Astrocyte (in vitro differentiated cells and primary cell): ENCODE data around the gene FCMR. TPM values are rescaled to one million over a fixed set of nuclear protein-coding genes. Genes with fewer than 3 reads are reported as not detected.

Experiments
- DNase-seq: peaks from one replicate; pipeline ENCODE4 v3.0.0-alpha.2; 2010; ENCODE audit warnings: low read depth
- FAIRE-seq: peaks from 2 replicates; lab custom pipeline; 2011; peaks lifted over from hg19 to GRCh38; lab: Jason Lieb, UNC
- H2AFZ ChIP-seq: 2 replicates; pipeline ENCODE4 v1.6.0; 2012; ENCODE audit warnings: low read depth, low read length, inconsistent platforms
- H3K27ac ChIP-seq: 2 replicates; pipeline ENCODE4 v1.5.1; 2011; ENCODE audit warnings: low read depth, low read length, inconsistent platforms
- H3K27me3 ChIP-seq: 2 replicates; pipeline ENCODE4 v1.6.0; 2011; ENCODE audit warnings: low read length, inconsistent platforms; ENCODE audit not compliant: insufficient read depth
- H3K36me3 ChIP-seq: 2 replicates; pipeline ENCODE4 v1.5.1; 2011; ENCODE audit warnings: low read length, inconsistent platforms; ENCODE audit not compliant: insufficient read depth
- H3K4me1 ChIP-seq: 2 replicates; pipeline ENCODE4 v1.5.1; 2011; ENCODE audit warnings: low read length, inconsistent platforms; ENCODE audit not compliant: insufficient read depth
- H3K4me2 ChIP-seq: 2 replicates; pipeline ENCODE4 v1.6.0; 2012; ENCODE audit warnings: low read length, inconsistent platforms
- H3K4me3 ChIP-seq: 2 replicates; pipeline ENCODE4 v1.5.1; 2011; ENCODE audit warnings: low read depth, mild to moderate bottlenecking, low read length, inconsistent platforms; ENCODE audit not compliant: insufficient read depth
- H3K79me2 ChIP-seq: 2 replicates; pipeline ENCODE4 v1.6.0; 2012; ENCODE audit warnings: mild to moderate bottlenecking, low read length, inconsistent platforms; ENCODE audit not compliant: insufficient read depth
- H3K9ac ChIP-seq: 2 replicates; pipeline ENCODE4 v1.6.0; 2012; ENCODE audit warnings: mild to moderate bottlenecking, low read length, inconsistent platforms
- H3K9me3 ChIP-seq: 2 replicates; pipeline ENCODE4 v1.5.1; 2012; ENCODE audit warnings: low read depth, mild to moderate bottlenecking, low read length, inconsistent platforms; ENCODE audit not compliant: insufficient read depth
- H4K20me1 ChIP-seq: 2 replicates; pipeline ENCODE4 v1.6.0; 2012; ENCODE audit warnings: low read length, inconsistent platforms; ENCODE audit not compliant: insufficient read depth
- H3K27ac Mint-ChIP-seq: one replicate; pipeline ENCODE4 v1.8.0; 2021; ENCODE audit warnings: mild to moderate bottlenecking, mixed read lengths; ENCODE audit not compliant: unreplicated experiment
- H3K27me3 Mint-ChIP-seq: one replicate; pipeline ENCODE4 v1.8.0; 2021; ENCODE audit warnings: low read depth, mixed read lengths; ENCODE audit not compliant: unreplicated experiment
- H3K36me3 Mint-ChIP-seq: one replicate; pipeline ENCODE4 v1.8.0; 2021; ENCODE audit warnings: low read depth, mixed read lengths; ENCODE audit not compliant: unreplicated experiment
- H3K4me1 Mint-ChIP-seq: one replicate; pipeline ENCODE4 v1.8.0; 2021; ENCODE audit warnings: low read depth, mixed read lengths; ENCODE audit not compliant: unreplicated experiment
- H3K4me3 Mint-ChIP-seq: one replicate; pipeline ENCODE4 v1.8.0; 2021; ENCODE audit warnings: mild to moderate bottlenecking, moderate library complexity, mixed read lengths; ENCODE audit not compliant: unreplicated experiment
- H3K9me3 Mint-ChIP-seq: one replicate; pipeline ENCODE4 v1.8.0; 2021; ENCODE audit warnings: mild to moderate bottlenecking, mixed read lengths; ENCODE audit not compliant: unreplicated experiment
- CTCF ChIP-seq: IDR thresholded peaks from 2 replicates; pipeline ENCODE4 v1.5.1; 2011; ENCODE audit warnings: low read depth, mild to moderate bottlenecking, inconsistent platforms, low read length, moderate library complexity; ENCODE audit not compliant: insufficient read depth
- EZH2 ChIP-seq: IDR thresholded peaks from 2 replicates; pipeline ENCODE4 v1.6.1; 2012; ENCODE audit warnings: mild to moderate bottlenecking, low read length, inconsistent platforms; ENCODE audit not compliant: insufficient read depth
- total RNA-seq: library from RNA; stranded (reverse); gene quantifications from 2 replicates; pipeline ENCODE4 v1.2.1, GENCODE V29; 2021

FCMR gene
- total RNA-seq, 1 donor from 2014 or later: 0.73 TPM

GRCh38 chr1:206868264-206868663 is 53.5 kb downstream of the FCMR start:
- Histone ChIP-seq H3K4me1 (no peaks in the 10 kb centered on the region), H3K79me2 (no peaks in the 10 kb centered on the region), H3K36me3 (no peaks in the 10 kb centered on the region), H4K20me1 (no peaks in the 10 kb centered on the region), H3K4me3 (no peak overlapping the region), H3K9me3 (no peaks in the 10 kb centered on the region), H3K9ac (no peak overlapping the region), H3K4me2 (no peak overlapping the region), H2AFZ (no peak overlapping the region), H3K27ac (no peak overlapping the region), H3K27me3 (peaks cover 17% of the 10 kb centered on the region)
- H3K27me3 Mint-ChIP-seq: peaks cover 21% of the 10 kb centered on the region
- no peak overlapping the region for H3K4me3 Mint-ChIP-seq
- no peak overlapping the region for H3K27ac Mint-ChIP-seq
- DNase-seq (no peak), FAIRE-seq (no peak)
- TF ChIP-seq EZH2 (no peak), CTCF (no peak)
- peaks cover 4% of the 10 kb centered on the region for H3K9me3 Mint-ChIP-seq
- H3K4me1 Mint-ChIP-seq: peaks cover 16% of the 10 kb centered on the region
- no peaks in the 10 kb centered on the region for H3K36me3 Mint-ChIP-seq

DNA sequence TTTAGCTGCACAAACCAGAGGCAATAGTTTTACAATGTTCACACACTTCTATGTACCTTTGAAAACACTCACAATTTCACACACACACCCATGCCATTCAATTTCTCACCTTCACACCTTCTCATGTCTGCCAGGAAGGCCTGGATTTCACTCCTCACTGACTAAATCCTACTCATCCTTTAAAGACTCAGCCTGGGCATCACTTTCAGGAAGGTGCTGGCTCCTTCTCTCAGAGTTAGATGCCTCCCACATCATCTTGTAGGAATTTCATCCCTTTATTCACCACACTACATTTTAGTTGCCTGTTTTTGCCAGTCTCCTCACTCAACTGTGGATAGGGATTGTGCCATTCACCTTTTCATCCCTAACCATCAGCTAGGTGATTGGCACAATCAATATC is 54.0 kb downstream of the FCMR start:
- no peak overlapping the region for H3K9ac ChIP-seq
- peaks cover 16% of the 10 kb centered on the region for H3K4me1 Mint-ChIP-seq
- H2AFZ ChIP-seq: no peak overlapping the region
- H3K4me3 ChIP-seq: no peak overlapping the region
- H3K9me3 ChIP-seq: no peaks in the 10 kb centered on the region
- no peaks in the 10 kb centered on the region for H3K79me2 ChIP-seq
- peaks cover 4% of the 10 kb centered on the region for H3K9me3 Mint-ChIP-seq
- no peaks in the 10 kb centered on the region for H4K20me1 ChIP-seq
- H3K36me3 ChIP-seq: no peaks in the 10 kb centered on the region
- no peak overlapping the region for H3K4me3 Mint-ChIP-seq
- DNase-seq (no peak), FAIRE-seq (no peak)
- no peak overlapping the region for H3K27ac Mint-ChIP-seq
- no peaks in the 10 kb centered on the region for H3K36me3 Mint-ChIP-seq
- peaks cover 20% of the 10 kb centered on the region for H3K27me3 ChIP-seq
- peaks cover 27% of the 10 kb centered on the region for H3K27me3 Mint-ChIP-seq
- H3K27ac ChIP-seq: no peak overlapping the region
- TF ChIP-seq CTCF (no peak), EZH2 (no peak)
- no peaks in the 10 kb centered on the region for H3K4me1 ChIP-seq
- H3K4me2 ChIP-seq: no peak overlapping the region

DNA sequence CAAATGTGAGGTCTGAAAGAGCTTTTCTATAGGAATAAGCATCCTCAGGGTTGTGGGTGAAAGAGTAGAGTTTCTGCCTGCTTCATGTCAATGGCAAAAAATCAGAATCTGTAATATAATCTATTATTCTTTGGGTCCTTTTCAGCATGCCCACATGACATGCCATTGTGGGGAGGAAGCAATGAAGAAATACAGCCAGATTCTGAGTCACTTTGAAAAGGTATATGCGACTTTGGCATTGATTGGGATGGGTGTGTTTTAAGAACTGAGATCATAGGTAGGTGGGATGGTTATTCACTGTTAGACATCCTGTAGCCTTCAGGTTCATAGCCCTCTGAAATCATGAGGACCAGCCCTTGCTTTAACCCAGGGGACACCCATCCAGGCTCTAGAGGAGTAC is 54.5 kb downstream of the FCMR start:
- H2AFZ ChIP-seq: no peak overlapping the region
- H3K79me2 ChIP-seq: no peaks in the 10 kb centered on the region
- Mint-ChIP-seq H3K9me3 (peaks cover 3% of the 10 kb centered on the region), H3K27ac (no peak overlapping the region), H3K27me3 (peaks cover 28% of the 10 kb centered on the region), H3K36me3 (no peaks in the 10 kb centered on the region), H3K4me1 (peaks cover 16% of the 10 kb centered on the region), H3K4me3 (no peak overlapping the region)
- TF ChIP-seq EZH2 (no peak), CTCF (no peak)
- H3K4me3 ChIP-seq: no peak overlapping the region
- FAIRE-seq (no peak), DNase-seq (no peak)
- no peak overlapping the region for H3K27ac ChIP-seq
- H3K4me2 ChIP-seq: no peak overlapping the region
- H4K20me1 ChIP-seq: no peaks in the 10 kb centered on the region
- peaks cover 24% of the 10 kb centered on the region for H3K27me3 ChIP-seq
- no peaks in the 10 kb centered on the region for H3K36me3 ChIP-seq
- no peak overlapping the region for H3K9ac ChIP-seq
- no peaks in the 10 kb centered on the region for H3K4me1 ChIP-seq
- no peaks in the 10 kb centered on the region for H3K9me3 ChIP-seq
